HEK293T (cell line): Measurements from ENCODE around the gene FSTL4.

ENCODE experiments used
- BHLHE40 ChIP-seq: fragments of 450-650 bp; IDR thresholded peaks from 2 replicates; pipeline ENCODE4 v1.6.1; 2016; ENCODE audit warnings: mild to moderate bottlenecking, moderate library complexity, borderline replicate concordance
- ELF4 ChIP-seq: fragments of 450-650 bp; IDR thresholded peaks from 2 replicates; pipeline ENCODE4 v1.6.1; 2017; ENCODE audit warnings: antibody characterized with exemption
- FOXA1 ChIP-seq: fragments of 450-650 bp; IDR thresholded peaks from 2 replicates; pipeline ENCODE4 v1.6.1; 2016; ENCODE audit warnings: mild to moderate bottlenecking
- FOXK2 ChIP-seq: fragments of 450-650 bp; IDR thresholded peaks from 2 replicates; pipeline ENCODE4 v1.6.1; 2016; ENCODE audit warnings: mild to moderate bottlenecking
- FOXM1 ChIP-seq: fragments of 450-650 bp; IDR thresholded peaks from 2 replicates; pipeline ENCODE4 v1.6.1; 2017; ENCODE audit warnings: mild to moderate bottlenecking, borderline replicate concordance
- HDGF ChIP-seq: fragments of 450-650 bp; IDR thresholded peaks from 2 replicates; pipeline ENCODE4 v1.6.1; 2017; ENCODE audit warnings: antibody characterized with exemption, borderline replicate concordance
- PKNOX1 ChIP-seq: fragments of 450-650 bp; IDR thresholded peaks from 2 replicates; pipeline ENCODE4 v1.6.1; 2016
- SP1 ChIP-seq: fragments of 450-650 bp; IDR thresholded peaks from 2 replicates; pipeline ENCODE4 v1.6.1; 2017
- SUZ12 ChIP-seq: fragments of 450-650 bp; IDR thresholded peaks from 2 replicates; pipeline ENCODE4 v1.6.1; 2016; ENCODE audit warnings: mild to moderate bottlenecking
- ZNF384 ChIP-seq: fragments of 450-650 bp; IDR thresholded peaks from 2 replicates; pipeline ENCODE4 v1.6.1; 2016

GRCh38 chr5:133367984-133368383, 244.4 kb downstream of the FSTL4 start:
- TF ChIP-seq SP1 (no peak), FOXM1 (no peak), SUZ12 (no peak), BHLHE40 (no peak), FOXA1 (no peak), PKNOX1 (no peak), ZNF384 (no peak), FOXK2 (no peak), HDGF (no peak), ELF4 (no peak)
